GM21447 (cell line): ENCODE measurements around the gene CORO1C.
"Not testable (repeated sequence)": the region's sequence is repeated elsewhere in the genome, so short reads cannot be mapped to it uniquely, and the experiment has no call there.

Experiments
- ATAC-seq: cut with Tn5 transposase; IDR thresholded peaks from one replicate; pipeline ENCODE4 v1.9.1; 2021; ENCODE audit not compliant: unreplicated experiment

The CORO1C gene

DNA sequence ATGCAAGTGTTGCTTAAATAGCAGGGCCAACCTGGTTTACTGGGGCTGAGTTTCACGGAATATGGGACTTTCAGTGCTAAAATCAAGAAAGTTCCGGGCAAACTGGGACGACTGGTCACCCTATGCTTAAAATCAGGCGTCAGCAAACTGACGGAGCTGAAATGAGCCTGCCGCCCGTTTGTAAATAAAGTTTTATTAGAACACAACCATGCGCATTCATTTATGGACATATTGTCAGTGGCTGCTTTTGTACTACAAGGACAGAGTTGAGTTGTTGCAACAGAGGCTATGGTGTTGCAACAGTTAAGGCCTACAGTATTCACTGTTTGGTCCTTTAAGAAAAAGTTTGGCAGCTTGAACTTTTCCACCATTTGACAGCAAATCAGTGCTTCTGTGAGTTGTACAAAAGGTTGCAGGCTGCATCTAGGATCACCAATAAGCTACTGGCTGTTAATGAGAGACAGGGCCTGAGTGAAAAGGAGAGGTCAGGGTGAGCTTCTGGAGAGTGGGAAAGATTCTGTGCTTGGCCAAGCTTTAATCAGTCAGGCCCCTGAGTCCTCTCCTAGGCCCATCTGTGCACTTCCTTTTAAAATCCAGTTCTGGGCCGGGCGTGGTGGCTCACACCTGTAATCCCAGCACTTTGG, 111.0 kb downstream of the CORO1C start:
- ATAC-seq, result no peak

DNA sequence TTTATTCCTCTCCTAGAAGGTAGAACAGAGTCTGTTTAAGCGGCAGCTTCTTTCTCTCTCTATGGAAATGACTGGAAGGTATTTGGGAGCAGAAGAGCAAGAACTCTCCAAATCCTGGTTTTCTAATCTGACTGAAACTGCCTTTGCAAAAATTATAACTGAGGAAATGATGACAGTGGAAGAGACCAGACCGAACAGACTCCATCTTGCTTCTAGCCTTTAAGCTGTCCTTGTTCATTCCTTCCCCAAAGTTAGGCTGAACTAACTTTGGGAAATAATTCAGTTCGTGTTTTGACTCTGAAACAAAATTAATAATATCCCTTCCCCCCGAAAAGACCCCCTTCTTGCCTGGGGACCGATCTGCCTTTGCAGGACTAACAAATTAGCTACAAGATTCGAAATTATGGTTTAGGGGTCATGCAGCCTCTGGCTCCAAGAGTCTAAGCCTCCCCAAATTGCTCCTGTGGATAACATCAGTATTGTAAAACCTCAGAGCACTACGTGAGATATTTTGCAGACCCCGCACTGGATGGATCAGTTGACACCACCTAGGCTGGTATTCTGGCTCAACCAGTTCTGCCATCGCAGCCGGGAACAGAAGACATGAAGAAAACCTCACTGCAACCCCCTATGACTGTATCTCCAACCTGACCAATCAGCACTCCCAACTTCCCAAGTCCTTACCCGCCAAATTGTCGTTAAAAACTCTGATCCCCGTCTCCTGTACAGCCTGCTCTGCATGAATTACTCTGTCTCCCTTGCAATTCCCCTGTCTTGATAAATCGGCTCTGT, 111.8 kb downstream of the CORO1C start:
- ATAC-seq, result no peak

DNA sequence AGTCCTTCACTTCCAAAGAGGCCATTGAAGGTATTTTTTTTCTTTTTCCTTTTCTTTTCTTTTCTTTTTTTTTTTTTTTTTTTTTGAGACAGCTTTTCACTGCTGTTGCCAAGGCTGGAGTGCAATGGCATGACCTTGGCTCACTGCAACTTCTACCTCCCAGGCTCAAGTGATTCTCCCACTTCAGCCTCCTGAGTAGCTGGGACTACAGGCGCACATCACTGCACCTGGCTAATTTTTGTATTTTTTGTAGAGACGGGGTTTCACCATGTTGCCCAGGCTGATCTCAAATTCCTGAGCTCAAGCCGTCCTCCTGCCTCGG, 112.4 kb downstream of the CORO1C start:
- not testable (repeated sequence) for ATAC-seq

DNA sequence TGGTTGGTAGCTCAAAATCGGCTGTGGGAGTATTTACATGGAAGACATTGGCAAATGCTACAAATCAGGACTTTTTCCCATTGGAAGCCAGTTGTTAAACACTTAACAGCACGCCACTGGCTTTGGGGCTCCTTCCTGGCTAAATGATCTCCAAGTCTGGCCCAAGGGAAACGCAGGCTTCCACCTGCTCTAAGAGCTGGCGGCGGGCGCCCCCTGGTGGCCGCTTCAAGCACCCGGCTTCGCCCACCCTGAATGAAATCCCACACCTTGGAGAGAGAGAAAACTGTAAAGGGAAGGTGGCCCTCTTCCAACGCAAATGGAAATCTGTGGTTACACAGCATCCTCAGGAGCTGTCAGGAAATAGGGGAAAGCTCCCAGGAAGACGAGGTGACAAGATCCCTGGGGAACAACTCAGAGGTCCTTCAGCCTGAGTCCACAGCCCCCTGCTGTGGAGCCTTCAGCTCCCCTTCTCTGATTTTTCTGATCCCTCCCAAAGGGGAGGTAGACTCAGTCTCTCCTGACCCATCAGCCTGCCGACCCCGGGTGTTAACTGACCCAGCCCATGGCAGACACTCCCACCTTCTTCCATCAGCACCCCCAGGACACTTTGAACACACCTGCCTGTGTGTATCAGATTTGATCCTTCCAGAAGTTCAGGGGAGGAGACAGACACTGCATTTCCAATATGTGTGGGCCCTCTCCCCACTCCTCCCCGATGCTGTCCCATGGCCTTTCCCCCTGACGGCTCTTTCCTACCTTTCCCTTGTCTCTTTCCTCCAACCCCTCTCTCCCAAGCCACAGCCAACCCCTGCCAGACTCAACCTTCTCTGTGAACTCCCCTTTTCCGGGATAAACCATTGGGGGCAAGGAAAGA, 113.0 kb downstream of the CORO1C start:
- no peak for ATAC-seq

DNA sequence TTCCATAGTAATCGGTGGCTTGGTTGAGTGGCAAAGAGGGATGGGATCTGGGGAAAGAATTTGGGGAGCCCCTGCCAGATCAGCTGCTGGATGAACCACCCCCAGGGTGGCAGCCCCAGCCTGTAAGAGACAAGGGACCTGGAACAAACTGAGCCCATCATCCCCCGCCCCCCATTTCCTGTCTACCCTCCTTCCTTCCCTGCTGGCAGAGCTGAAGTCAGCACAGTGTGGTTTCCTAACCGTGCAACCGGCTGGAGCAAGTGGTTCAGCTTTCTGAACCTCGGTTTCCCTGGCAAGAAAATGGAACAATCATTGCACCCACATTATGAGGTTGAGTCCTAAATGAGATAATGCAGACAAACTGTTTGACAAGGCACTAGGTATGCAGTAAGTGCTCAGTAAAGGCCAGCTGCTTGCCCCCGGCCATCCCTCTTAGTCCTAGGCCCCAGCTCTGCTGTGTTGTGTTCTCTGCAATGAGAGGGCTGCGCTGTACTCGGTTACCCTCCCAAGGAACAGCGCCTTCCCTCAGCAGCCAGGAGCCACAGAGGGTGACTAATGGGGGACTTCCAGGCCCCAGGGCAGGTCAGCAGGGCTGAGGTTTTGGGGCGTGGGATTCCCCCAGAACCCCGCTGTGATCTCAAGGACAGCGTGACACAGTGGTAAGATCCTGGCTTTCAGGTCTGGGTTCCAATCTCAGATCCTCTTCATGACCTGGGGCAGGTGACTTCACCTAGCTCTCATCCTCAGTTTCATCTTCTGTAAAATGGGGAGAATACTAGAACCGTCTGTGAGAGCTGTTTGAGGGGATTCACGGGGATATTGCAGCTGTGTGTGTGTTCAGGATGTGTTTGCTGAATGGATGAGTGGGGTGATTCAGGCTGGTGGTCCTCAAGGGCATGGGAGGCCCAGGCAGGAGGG, 114.1 kb downstream of the CORO1C start:
- peak; percentile 76 for ATAC-seq

DNA sequence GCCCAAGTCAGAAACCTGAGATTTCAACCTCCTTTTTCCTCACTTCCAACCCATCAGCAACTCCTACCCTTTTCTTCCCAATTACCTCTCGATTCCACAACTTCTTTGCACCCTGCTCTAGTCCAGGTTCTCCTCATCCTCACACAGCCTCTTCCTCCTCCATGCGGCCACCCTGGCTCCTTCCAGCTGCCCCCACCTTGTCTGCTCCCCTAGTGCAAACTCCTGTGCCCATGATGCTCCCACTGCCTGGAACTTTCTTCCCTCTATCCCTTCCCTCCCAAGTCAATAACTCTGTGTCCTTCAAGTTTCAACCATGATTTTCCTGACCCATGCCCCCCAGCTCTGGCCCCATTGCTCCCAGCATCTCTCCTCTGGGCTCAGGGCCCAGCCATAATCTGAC, 115.0 kb downstream of the CORO1C start:
- ATAC-seq, result no peak

DNA sequence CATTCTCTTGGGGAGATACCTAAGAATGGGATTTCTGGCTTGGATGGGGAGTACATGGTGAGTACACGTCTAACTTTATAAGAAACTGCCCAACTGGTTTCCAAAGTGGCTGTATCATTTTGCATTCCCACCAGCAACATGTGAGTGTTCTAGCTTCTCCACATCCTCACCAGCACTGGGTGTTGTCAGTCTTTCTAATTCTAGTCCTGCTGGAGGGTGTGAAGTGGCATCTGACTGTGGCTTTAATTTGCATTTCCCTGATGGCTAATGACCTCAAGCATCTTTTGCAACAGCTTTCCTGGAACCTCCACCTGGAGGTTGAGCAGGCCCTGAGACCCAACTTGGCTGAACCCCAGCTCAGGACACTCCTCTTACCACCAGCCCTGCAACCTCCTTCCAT, 115.4 kb downstream of the CORO1C start:
- ATAC-seq, result no peak

DNA sequence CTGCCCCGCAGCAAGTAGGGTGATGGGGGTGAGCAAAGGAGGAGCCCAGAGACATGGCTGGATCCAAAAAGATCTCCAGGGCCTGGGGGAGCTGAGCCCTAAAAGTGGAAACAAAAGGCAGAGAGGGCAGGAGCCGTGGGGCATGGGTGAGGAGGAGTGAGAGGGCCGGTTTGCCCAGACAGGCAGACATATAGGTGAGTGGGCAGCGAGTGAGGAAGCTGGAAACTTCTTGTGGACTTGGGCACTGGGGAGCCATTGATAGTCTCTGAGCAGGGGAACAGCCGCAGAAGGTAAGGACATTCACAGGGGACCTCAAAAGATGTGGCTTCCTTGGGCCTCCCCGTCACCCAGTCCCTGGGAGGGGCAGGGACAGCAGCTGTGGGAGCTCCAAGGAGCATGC, 116.7 kb downstream of the CORO1C start:
- no peak for ATAC-seq

DNA sequence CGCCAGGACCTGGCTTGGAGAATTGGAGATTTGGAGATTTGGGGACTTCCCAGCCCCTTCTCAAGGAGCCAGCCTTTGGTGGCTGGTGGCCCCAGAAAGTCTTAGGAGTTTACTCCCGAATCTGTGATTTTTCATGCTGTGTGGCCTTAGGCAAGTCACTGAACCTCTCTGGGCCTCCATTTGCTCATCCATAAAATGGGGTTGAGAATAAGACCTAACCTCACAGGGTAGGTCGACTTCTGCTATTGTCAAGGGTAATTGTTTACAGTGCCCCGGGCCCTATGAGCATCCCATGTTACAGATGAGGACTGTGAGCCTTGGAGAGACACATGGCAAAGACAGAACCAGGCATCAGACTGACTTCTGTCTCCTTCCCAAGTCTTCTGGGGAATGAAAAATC, 117.3 kb downstream of the CORO1C start:
- no peak for ATAC-seq

DNA sequence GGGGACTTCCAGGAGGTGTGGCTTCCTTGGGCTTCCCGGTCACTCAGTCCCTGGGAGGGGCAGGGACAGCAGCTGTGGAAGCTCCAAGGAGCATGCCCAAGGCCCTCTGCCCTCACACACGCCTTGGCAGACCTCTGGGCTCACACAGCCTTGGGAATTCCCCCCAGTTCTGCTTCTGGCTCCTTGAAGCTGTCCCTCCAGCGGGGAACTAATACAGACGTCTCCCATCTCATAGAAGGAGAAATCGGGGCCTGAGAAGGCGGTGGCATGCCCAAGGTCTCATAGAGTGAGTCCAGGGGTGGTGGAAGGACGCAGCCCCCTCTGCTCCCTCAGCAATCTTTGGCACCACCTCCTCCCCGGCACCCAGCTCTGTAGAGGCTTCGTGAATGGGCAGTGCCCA, 117.8 kb downstream of the CORO1C start:
- no peak for ATAC-seq

DNA sequence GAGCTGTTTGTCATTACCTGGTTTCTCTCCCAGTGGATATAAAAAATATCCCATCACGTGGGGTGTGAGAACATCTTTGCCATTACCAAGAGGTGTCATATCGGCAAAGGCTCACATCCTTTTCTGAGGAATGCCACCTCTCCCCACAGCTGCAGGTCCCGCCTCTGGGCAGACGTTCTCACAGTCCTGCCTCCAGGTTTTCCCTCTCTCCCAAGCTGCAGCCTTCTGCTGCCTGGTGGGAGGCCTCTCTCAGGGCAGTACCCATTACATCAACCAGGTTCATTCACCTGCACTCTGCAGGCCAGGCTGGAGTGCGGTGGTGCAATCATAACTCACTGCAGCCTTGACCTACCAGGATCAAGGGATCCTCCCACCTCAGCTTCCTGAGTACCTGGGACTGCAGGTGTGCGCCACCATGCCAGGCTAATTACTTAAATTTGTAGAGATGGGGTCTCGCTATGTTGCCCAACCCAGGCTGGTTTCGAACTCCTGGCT, 118.5 kb downstream of the CORO1C start:
- no peak for ATAC-seq

DNA sequence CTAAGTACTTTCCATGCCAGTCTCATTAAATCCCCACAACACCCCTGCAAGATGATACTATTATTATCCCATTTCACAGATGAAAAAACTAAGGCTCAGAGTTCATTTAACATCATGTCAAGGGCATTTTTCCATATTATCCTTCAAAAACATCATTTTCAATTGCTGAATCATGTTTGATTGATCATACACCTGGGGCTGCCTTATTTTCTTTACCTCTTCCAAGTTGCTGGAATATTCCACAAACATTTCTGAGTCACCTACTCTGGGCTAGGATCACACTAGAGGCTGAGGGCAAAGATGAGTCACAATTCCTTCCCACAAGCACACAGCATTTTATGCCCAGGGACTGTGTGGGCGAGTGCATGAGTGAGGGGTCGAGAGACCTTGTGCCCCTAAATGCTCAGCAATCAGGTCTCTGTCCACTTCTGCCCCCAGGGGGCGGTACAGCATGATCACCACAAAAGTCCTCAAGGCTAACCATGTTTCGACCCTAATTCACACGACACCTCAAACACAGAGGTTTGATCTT, 119.4 kb downstream of the CORO1C start:
- ATAC-seq, result no peak

DNA sequence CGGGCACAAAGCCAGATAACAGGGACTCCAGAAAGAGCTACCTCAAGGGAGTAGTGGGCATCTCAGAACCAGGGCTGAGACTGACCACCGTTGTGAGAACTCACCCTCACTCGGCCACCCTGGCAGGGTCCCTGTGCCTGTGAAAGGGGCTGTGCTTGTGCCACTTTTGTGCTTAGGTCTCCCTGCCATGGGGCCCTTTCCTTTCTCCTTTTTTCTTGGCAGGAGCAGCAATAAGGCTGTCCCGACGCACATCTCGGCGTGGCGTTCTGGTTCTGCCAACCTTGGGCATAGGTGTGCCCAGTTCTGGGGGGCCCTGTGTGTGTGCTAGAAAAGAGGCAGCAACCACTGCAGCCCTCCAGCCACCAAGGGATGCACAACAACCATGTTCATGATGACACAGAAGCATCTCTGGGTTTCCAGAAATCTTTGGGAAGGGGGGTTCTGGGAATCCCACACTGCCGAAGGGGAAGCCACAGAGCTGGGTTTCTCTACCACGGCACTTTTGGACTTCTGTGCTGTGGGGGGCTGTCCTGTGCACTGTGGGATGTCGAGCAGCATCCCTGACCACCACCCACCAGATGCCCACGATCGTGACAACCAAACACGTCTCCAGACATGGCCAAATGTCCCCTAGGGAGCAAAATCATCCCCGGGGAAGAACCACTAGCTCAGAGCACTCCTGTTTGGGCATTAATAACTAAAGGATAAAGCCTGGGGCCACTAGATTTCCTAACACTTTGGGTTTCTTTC, 120.3 kb downstream of the CORO1C start:
- ATAC-seq, result no peak

DNA sequence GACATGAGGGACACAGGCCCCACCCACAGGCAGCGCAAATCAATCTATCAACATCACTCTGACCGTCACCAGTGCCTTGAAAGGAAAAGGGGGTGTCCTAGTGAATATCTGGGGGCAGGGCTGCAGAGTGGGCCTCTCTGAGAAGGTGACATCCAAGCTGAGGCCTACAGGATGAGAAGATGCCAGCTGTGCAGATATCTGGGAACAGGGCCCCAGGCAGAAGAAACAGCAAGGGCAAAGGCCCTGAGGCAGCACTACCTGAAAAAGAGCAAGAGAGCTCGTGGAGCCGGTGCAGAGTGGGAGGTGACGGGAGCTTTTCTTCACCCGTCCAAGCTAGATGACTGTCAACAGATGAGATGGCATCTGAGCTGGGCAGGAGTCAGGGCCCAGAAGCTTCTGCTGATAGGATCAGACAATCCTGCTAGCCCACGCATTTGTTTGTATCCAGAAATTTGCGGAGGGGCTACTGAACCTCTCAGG, 120.9 kb downstream of the CORO1C start:
- no peak for ATAC-seq

DNA sequence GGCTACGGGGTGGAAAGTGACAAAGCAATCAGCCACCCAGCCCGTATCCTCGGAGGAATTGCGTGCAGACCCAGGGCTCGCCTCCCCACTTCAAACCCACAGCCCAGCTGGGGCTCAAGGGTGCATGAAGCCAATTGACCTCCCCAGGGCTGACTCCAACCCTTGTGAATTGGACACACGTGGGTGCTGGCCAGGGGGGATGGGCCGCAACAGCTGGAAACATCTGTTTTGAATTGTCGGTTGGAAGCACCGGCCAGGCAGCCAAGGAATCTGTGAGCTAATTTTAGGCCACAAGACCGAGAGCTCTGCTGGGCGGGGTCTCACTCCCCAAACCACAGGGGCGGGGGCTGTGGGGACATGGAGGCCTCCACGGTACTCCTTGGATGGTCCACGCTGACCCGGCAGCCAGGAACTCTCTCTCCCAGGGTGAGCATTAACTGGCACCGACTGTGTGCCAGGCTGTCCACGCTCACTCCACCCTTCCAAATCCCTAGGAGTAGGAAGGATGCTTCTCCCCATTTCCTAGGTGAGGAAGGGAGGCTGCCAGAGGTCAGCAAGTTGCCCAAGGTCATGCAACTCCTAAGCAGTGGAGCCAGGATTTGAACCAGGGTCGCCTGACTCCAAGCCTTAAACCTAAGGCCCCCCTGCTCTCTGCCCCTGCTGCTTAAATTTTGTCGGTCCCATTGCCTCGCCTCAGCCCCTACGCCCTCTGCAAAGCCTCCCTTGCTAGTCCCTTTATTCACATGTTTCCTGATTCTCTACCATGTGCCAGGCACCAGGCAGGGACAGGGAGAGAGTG, 121.6 kb downstream of the CORO1C start:
- ATAC-seq, result no peak

DNA sequence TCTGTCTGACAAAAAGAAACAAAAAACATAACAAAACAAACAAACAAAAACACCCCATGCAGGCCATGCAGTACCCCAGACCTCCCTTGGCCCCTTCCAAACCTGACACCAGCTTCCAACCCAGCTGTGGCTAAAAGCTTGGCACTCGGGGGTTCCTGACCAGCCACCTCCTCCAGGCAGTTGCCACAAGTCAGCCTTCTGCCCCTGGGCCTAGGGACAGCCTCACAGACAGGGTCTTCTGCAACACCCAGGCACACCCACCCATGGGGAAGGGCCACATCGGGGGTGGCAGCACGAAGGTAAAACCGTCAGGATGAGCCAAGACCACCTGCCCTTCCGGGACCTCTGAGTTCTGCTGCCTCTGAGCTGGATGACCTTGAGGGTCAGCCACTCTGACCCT, 122.7 kb downstream of the CORO1C start:
- no peak for ATAC-seq

DNA sequence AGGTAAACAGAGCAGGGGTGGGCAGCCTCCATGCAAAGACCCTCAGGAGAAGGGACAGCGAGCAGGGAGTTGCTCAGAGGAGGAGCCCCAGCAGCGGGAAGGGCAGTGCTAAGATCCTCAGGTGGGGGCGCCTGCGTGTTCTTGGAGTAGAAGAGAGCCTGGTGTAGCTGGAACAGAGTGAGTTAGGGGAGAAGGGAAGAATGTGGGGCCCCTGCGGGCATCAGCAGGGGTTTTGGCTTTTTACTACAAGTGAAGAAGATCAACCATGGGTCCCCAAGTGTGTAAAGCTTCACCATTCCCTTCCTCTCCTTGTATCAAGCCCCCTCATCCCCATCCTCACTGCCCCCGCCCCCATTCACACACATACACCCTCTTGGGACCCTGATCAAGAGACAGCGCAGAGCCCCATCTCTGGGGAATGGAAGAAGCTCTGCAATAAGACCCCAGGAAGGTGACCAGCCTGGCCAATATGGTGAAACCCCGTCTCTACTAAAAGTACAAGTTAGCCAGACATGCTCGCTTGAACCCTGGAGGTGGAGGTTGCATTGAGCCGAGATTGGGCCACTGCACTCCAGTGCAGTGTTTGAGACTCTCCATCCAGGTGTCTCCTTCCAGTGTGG, 123.2 kb downstream of the CORO1C start:
- no peak for ATAC-seq

DNA sequence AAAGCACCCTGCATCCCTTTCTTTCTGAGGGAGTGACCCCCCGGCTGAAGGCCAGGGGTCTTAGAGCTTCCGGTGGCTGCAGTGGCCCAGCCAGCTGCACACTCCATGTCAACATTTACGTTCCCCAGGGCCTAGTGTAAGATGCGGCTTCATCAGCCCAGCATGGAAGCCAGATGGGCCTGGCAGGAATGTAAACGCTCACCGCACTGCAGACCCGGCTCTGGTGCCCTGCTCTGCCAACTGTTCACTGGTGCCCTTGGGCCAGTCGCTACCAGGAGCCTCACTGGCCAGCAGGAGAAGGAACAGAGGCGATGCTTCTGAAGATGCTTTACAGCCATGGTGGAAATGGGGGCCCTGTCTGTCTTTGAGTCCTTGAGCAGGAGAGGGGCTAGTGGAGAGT, 124.8 kb downstream of the CORO1C start:
- no peak for ATAC-seq
